Measurements from ENCODE around the gene LCE1D.

LCE1D gene

GRCh38 chr1:152811671-152812070 lies 15.2 kb downstream of the LCE1D start, which contains the start of gene LCE1B:
TSS of gene LCE1B (plus strand) at chr1:152811971. CDS start at chr1:152812447, 476 bp downstream.
- no peak within 1 kb of the TSS for H3K27ac ChIP-seq (ENCODE audit: low read depth, low read length)
- H3F3A ChIP-seq (ENCODE audit: insufficient read depth), result no peaks in the 10 kb centered on the region
- H4K20me1 ChIP-seq (ENCODE audit: low read depth, low read length), result no peaks in the 10 kb centered on the region
- no peaks in the 10 kb centered on the region for H3K9me2 ChIP-seq (replicated peaks; ENCODE audit: insufficient read depth, low read length)
- H3K27me3 ChIP-seq (ENCODE audit: low read length), result 0 out of 2 replicates have a peak, but pooled peaks cover 4% of the 10 kb centered on the region
- no peaks in the 10 kb centered on the region for H3K9me3 ChIP-seq (ENCODE audit: insufficient read depth, low read length)
- no peak within 1 kb of the TSS for H2AFZ ChIP-seq (ENCODE audit: low read depth, low read length, severe bottlenecking)
- no peaks in the 10 kb centered on the region for H3K79me2 ChIP-seq (ENCODE audit: insufficient read depth, low read length)
- H3K9ac ChIP-seq (ENCODE audit: low read length), result no peak within 1 kb of the TSS
- H3K4me2 ChIP-seq (ENCODE audit: low read depth, low read length, poor library complexity, severe bottlenecking), result no peak within 1 kb of the TSS
- H3K4me3 ChIP-seq (ENCODE audit: insufficient read depth, low read length, poor library complexity, severe bottlenecking), result no peak within 1 kb of the TSS
- H3K36me3 ChIP-seq (ENCODE audit: low read length), result no peaks in the 10 kb centered on the region
- TF ChIP-seq, protein P1, sequence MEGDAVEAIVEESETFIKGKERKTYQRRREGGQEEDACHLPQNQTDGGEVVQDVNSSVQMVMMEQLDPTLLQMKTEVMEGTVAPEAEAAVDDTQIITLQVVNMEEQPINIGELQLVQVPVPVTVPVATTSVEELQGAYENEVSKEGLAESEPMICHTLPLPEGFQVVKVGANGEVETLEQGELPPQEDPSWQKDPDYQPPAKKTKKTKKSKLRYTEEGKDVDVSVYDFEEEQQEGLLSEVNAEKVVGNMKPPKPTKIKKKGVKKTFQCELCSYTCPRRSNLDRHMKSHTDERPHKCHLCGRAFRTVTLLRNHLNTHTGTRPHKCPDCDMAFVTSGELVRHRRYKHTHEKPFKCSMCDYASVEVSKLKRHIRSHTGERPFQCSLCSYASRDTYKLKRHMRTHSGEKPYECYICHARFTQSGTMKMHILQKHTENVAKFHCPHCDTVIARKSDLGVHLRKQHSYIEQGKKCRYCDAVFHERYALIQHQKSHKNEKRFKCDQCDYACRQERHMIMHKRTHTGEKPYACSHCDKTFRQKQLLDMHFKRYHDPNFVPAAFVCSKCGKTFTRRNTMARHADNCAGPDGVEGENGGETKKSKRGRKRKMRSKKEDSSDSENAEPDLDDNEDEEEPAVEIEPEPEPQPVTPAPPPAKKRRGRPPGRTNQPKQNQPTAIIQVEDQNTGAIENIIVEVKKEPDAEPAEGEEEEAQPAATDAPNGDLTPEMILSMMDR (IDR thresholded peaks at IDR 0.05; ENCODE audit: insufficient read depth, low read length, poor library complexity, severe bottlenecking), result no peak
- no peak for TF ChIP-seq EZH2phosphoT487 (conservative IDR thresholded peaks at IDR 0.05; ENCODE audit: low read length)

DNA sequence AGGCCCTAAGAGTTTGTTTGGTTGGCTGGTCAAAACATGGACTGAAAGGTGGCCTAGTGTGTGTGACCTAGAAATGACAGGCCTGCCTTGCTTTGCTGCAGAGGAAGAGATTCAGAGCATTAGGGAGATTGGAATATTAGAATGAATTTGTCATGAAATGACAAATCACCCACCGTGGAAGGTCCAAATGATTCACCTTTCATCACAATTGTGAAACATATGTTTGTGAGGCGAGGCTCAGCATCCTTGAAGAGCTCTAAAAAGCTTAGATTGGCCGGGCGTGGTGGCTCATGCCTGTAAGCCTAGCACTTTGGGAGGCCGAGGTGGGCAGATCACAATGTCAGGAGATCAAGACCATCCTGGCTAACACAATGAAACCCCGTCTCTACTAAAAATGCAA lies 20.8 kb downstream of the LCE1D start:
- no peak overlapping the region for H3K4me2 ChIP-seq (ENCODE audit: low read depth, low read length, poor library complexity, severe bottlenecking)
- TF ChIP-seq EZH2phosphoT487 (conservative IDR thresholded peaks at IDR 0.05; ENCODE audit: low read length), result no peak
- TF ChIP-seq, protein P1 (IDR thresholded peaks at IDR 0.05; ENCODE audit: insufficient read depth, low read length, poor library complexity, severe bottlenecking), result no peak
- no peak overlapping the region for H2AFZ ChIP-seq (ENCODE audit: low read depth, low read length, severe bottlenecking)
- H3K27me3 ChIP-seq (ENCODE audit: low read length), result no peaks in the 10 kb centered on the region
- H3K79me2 ChIP-seq (ENCODE audit: insufficient read depth, low read length), result no peaks in the 10 kb centered on the region
- H3K9me2 ChIP-seq (replicated peaks; ENCODE audit: insufficient read depth, low read length), result no peaks in the 10 kb centered on the region
- H3K4me3 ChIP-seq (ENCODE audit: insufficient read depth, low read length, poor library complexity, severe bottlenecking), result no peak overlapping the region
- no peaks in the 10 kb centered on the region for H3K36me3 ChIP-seq (ENCODE audit: low read length)
- no peak overlapping the region for H3K27ac ChIP-seq (ENCODE audit: low read depth, low read length)
- no peaks in the 10 kb centered on the region for H4K20me1 ChIP-seq (ENCODE audit: low read depth, low read length)
- no peaks in the 10 kb centered on the region for H3F3A ChIP-seq (ENCODE audit: insufficient read depth)
- H3K9me3 ChIP-seq (ENCODE audit: insufficient read depth, low read length), result no peaks in the 10 kb centered on the region
- H3K9ac ChIP-seq (ENCODE audit: low read length), result no peak overlapping the region

DNA sequence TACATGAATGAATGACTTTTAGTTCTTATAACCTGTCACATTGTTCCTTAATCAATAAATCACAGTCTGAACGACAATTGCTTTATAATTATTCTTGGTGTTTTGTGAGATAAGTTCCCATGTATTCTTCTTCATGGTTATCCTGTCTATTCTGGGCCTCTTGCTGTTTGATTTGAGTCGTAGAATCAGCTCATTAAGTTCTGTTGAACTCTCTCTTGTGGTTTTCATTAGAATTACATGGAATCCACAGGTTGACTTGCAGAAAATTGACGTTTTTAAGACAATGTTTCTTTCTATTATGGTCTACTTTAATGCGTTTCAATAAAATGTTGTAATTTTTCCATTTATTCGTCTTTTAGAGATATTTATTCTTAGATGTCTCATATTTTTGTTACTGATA lies 26.8 kb downstream of the LCE1D start:
- no peak overlapping the region for H3K27ac ChIP-seq (ENCODE audit: low read depth, low read length)
- TF ChIP-seq, protein P1 (IDR thresholded peaks at IDR 0.05; ENCODE audit: insufficient read depth, low read length, poor library complexity, severe bottlenecking), result no peak
- no peak for TF ChIP-seq EZH2phosphoT487 (conservative IDR thresholded peaks at IDR 0.05; ENCODE audit: low read length)
- no peaks in the 10 kb centered on the region for H4K20me1 ChIP-seq (ENCODE audit: low read depth, low read length)
- no peak overlapping the region for H3K9ac ChIP-seq (ENCODE audit: low read length)
- H3K4me2 ChIP-seq (ENCODE audit: low read depth, low read length, poor library complexity, severe bottlenecking), result no peak overlapping the region
- H3K9me2 ChIP-seq (replicated peaks; ENCODE audit: insufficient read depth, low read length), result no peaks in the 10 kb centered on the region
- H3K9me3 ChIP-seq (ENCODE audit: insufficient read depth, low read length), result no peaks in the 10 kb centered on the region
- no peaks in the 10 kb centered on the region for H3K79me2 ChIP-seq (ENCODE audit: insufficient read depth, low read length)
- no peak overlapping the region for H2AFZ ChIP-seq (ENCODE audit: low read depth, low read length, severe bottlenecking)
- no peaks in the 10 kb centered on the region for H3F3A ChIP-seq (ENCODE audit: insufficient read depth)
- no peaks in the 10 kb centered on the region for H3K27me3 ChIP-seq (ENCODE audit: low read length)
- no peaks in the 10 kb centered on the region for H3K36me3 ChIP-seq (ENCODE audit: low read length)
- H3K4me3 ChIP-seq (ENCODE audit: insufficient read depth, low read length, poor library complexity, severe bottlenecking), result no peak overlapping the region
